ENCODE measurements around the gene ZNF697.
"Not testable (repeated sequence)": the region's sequence is repeated elsewhere in the genome, so short reads cannot be mapped to it uniquely, and the experiment has no call there.

The ZNF697 gene
- 0 to 1.0 reads per million in 2 donors for total RNA-seq

GRCh38 chr1:119647734-119648619, at the start of gene ZNF697:
Gene ZNF697 (minus strand): TSS chr1:119648266. CDS start chr1:119626100, 22,166 bp downstream.
- DNase-seq: no peak

DNA sequence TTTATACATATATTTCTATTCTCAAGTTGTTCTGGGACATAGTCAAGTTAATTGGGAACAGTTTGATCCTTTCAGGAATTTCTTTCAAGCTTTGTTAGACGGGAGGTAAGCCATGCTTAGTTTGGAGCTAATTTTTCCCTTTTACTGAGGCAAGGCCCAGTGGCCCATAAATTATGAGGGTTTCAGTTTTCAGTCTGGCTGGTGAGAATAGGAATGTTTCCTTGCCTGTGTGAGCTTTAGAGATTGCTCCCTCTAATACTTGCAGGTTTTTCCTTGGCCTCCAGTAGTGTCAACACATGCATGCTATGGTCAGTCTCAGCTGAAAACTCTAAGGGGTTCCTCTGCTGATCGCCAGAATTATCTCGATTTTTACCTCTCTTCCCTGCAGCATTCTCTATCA, 49.5 kb upstream of the ZNF697 start:
- DNase-seq: no peak

DNA sequence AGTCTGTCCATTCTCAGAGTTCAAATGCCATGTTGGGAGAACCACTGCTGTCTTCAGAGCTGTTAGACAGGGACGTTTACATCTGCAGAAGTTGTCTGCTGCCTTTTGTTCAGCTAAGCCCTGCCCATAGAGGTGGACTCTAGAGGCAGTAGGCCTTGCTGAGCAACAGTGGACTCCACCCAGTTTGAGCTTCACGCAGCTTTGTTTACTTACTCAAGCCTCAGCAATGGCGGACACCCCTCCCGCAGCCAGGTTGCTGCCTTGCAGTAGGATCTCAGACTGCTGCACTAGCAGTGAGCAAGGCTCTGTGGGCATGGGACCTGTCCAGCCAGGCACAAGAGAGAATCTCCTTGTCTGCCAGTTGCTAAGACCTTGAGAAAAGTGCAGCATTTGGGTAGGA, 48.8 kb upstream of the ZNF697 start:
- DNase-seq: not testable (repeated sequence)

DNA sequence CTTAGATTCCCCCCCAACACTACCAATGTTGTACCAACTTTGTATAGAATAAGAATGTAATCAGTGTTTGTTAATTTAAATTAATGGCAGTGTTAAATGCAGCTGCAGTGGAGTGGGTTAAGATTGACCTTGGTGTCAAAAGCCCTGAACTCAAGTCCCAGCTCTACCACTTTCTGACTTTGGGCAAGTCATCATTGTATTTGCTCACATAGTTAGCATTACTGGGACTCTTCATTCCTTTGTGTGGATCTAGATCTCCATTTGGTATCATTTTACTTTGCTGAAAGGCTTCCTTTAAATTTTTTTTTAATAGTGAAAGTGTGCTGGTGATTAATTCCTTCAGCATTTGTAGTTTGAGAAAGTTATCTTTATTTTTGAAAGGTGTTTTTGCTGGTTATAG, 41.4 kb upstream of the ZNF697 start:
- DNase-seq: no peak

GRCh38 chr1:119688810-119689209, 40.7 kb upstream of the ZNF697 start:
- no peak for DNase-seq

GRCh38 chr1:119687434-119688079, 39.5 kb upstream of the ZNF697 start:
- DNase-seq: no peak

DNA sequence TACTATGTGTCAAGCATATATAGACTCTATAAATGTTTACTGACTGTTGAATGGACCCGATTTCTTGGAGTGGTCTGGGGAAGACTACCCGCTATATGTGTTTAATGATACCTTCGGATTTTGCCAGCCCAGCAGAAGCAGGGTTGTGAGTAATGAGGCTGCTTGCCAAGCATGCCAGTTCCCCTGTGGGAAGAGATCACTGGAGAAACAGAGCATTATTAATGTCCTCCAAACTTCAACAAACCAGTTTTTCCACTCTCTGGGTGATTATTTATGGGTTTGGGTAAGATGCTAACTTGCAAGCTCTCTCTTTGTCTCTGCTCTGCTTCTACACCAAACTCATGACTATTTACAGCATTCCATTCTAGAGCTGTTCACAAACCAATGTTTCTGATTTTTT, 38.6 kb upstream of the ZNF697 start:
- no peak for DNase-seq

DNA sequence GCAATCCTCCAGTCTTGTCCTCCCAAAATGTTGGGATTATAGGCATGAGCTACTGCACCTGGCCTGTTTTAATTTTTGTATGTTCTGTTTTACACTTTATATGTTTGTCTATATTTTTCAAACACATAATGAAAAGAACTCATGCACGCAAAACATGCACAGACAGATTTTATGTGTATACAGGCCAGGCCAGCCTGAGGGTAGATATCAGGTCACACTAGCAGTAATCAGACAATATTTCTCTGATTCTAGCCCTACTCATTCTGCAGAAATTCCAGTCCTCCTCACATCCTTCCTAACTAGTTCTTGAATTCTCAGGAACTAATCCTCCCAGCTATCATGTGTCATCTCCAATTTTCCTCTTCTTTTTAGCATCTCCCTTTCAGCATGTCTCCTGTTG, 35.8 kb upstream of the ZNF697 start:
- no peak for DNase-seq

DNA sequence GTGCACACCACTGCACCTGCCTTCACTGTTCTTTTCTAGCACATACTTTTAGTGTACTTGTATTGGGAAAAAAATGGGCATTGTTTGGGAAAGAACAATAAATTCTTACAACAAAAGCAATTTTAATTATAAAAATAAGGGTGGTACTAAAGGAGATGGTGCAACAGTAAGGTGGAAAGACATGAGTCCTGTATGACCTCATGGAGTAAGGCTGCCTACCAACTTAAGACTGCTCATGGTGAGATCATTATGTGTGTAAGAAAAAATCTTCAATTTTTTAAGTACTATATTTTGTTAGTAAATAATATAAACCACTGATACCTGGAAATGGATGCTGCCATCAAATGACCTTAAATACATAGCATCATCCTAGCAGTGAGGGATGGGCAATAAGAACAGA, 34.1 kb upstream of the ZNF697 start:
- DNase-seq: no peak

GRCh38 chr1:119681560-119681959, 33.5 kb upstream of the ZNF697 start:
- DNase-seq: no peak

DNA sequence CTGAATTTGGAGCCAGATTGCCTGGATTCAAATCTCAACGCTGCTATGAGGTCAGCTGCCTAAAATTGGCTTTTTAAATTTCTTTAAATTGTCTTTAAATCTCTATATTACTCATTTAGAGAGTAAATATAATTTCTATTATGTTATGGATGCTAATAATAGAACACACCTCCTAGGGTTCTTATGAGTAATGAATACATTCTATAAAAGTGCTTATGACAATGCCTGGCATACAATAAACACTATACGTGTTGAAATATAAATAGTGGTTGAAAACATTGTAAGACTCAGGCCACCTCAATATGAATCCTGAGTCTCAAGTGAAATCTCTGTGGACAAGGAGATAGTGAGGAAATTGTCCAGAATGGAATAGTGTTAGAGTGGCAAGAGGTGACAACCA, 32.7 kb upstream of the ZNF697 start:
- DNase-seq: no peak

- DNase-seq: no peak
Measured at GRCh38 chr1:119680193-119680592, 32.1 kb upstream of the ZNF697 start.

DNA sequence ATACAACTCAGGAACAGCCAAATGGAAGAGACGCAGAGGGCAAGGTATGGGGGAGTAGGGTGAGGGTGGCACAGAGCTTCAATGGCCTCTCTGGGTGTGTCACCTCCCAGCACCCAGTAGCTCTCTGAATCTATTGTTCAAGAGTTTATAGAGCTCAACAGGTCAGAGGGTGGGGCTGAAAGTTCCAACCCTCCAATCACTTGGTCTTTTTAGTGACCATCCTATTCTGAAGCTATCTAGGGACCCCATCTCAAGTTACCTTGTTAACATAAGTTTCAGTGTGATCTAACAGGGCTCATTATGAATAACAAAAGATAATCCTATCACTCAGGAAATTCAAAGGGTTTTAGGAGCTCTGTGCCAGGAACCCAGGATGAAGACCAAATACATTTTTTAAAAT, 31.2 kb upstream of the ZNF697 start:
- no peak for DNase-seq

- no peak for DNase-seq
Measured at GRCh38 chr1:119676571-119677206, 28.6 kb upstream of the ZNF697 start.

DNA sequence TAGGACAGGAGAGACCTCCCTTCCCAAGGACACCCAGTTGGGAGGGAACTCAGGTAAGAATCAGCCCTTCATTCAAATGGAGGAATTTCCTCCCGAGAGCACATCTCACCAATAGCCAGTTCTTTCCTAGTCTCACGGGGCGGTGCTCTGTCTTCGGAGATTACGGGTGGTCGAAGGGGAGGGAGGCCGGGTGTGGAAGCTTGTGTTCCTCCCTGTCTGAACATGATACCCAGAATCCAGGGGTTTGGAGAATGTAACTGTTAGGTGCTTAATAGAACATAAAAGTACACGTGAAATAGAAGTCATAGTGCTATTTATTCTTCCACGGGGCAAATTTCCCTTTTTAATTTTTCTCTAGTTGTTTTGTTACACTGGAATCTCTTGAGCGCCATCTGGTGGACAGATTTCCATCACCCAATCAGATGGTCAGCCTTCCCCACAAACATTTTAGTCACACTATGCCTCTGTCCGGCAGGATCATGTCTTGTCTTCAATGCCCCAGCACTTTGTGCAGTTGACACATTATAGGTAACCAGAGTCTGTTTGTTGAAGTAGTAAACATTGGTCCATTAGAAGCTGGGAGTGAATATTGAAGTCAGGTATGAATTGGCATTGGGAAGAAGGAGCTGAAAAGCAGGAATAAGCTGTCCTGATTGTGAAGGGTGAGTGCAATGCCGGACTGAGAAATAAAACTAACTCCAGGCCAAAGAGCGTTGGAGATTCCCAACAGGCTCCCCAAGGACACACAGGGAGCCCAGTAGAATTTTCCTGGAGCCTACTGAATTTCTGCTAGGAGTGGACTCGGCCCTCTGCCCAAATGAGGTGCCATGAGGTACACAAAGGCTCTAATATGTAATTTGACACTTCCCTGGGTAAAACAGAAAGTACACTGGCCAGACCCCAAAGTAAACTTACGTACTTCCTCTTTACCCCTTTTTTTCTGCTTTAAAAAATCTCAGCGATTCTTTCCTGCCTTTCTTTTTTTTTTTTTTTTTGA, 27.6 kb upstream of the ZNF697 start:
- no peak for DNase-seq

DNA sequence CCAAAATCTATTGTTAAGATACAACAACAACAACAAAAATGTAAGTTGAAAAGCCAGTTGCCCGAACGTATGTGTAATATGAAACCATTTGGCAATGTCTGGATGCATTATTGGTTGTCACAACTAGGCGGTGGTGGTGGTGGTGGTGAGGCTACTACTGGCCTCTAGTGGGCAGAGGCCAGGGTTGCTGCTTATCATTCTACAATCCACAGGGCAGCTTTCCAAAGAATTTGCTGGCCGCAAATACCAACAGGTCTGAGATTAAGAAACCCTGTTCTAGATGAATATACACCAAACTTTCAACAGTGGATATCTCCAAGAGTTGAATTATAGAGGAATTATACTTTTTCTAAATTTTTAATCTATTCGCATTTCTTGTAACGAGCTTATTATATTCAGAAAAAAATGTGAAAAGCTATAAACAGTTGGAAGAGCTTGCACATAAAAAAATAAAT, 26.8 kb upstream of the ZNF697 start:
- no peak for DNase-seq

DNA sequence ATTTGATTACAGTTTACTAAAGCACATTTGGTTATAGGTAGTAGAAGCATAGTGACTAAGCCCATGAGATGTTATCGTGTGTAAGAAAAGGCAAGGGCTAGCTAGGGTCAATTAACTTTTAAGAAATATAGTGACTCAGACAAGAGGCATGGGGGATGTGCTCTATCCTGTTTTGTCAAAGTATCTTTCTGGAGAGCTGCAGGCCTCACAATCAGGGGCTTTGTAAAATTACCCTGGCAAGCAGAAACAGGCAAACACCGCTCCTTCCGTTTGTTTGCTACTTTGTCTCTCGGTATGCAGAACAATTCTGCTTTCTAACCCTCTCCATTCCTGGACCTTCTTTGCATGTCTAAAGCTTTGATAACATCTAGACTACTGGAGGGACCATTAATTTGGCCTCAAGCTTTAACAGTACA, 26.1 kb upstream of the ZNF697 start:
- no peak for DNase-seq

- no peak for DNase-seq
Measured at GRCh38 chr1:119673171-119673940, 25.3 kb upstream of the ZNF697 start.

DNA sequence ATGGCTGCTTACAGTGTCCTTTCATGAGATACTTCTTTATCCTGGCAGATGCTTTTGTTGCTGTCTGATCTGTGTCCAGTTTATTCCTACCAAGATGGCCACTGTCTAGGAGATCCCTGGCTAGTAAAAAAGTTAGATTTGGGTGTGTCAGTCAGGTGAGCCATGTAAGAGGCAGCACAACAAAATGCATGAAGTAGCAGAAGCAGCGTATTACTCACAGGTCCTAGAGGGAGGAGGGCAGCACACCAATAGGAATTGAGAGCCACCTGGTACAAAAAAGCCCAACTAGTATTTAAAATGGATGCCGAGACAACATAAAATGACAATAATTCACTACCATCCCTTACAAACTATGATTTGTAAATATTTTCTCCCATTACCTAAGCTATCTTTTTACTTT, 22.8 kb upstream of the ZNF697 start:
- DNase-seq: no peak

DNA sequence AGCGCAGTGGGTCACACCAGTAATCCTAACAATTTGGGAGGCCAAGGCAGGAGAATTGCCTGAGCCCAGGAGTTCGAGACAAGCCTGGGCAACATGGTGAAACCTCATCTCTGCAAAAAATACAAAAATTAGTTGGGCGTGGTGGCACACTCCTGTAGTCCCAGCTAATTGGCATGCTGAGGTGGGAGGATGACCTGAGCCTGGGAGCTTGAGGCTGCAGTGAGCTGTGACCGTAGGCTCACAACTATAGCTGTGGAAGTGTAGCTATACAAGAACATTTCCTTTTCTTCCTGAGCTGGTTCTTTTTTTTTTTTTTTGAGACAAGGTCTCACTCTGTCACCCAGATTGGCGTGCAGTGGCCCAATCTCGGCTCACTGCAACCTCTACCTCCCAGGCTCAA, 19.1 kb upstream of the ZNF697 start:
- DNase-seq: no peak

- DNase-seq: no peak
Measured at GRCh38 chr1:119664067-119664466, 16.0 kb upstream of the ZNF697 start.

GRCh38 chr1:119662034-119662437, 14.0 kb upstream of the ZNF697 start:
- DNase-seq: no peak

All from activated gamma-delta T cell (primary cell).